Measurements from ENCODE around the gene HOXD1.

Gene HOXD1

GRCh38 chr2:176192351-176192750 lies 3.9 kb downstream of the HOXD1 start:
- no peak for DNase-seq (ENCODE audit: low spot score)
- Histone ChIP-seq H3K27ac (no peak overlapping the region), H3K4me3 (no peak overlapping the region)
- TF ChIP-seq CTCF (IDR thresholded peaks at IDR 0.05): no peak

- Histone ChIP-seq H3K4me3 (no peak overlapping the region), H3K27ac (no peak overlapping the region)
- TF ChIP-seq CTCF (IDR thresholded peaks at IDR 0.05): no peak
- no peak for DNase-seq (ENCODE audit: low spot score)
Measured at GRCh38 chr2:176193048-176193447, 4.6 kb downstream of the HOXD1 start.

GRCh38 chr2:176199902-176200301 lies 11.4 kb downstream of the HOXD1 start:
- TF ChIP-seq CTCF (IDR thresholded peaks at IDR 0.05): no peak
- Histone ChIP-seq H3K27ac (no peak overlapping the region), H3K4me3 (no peak overlapping the region)
- DNase-seq (ENCODE audit: low spot score): no peak

GRCh38 chr2:176200971-176201370 lies 12.5 kb downstream of the HOXD1 start:
- no peak for TF ChIP-seq CTCF (IDR thresholded peaks at IDR 0.05)
- H3K27ac ChIP-seq: no peak overlapping the region
- H3K4me3 ChIP-seq: no peak overlapping the region
- DNase-seq (ENCODE audit: low spot score): no peak

- TF ChIP-seq CTCF (IDR thresholded peaks at IDR 0.05): no peak
- no peak for DNase-seq (ENCODE audit: low spot score)
- H3K4me3 ChIP-seq: no peak overlapping the region
- H3K27ac ChIP-seq: no peak overlapping the region
Measured at GRCh38 chr2:176202491-176202890, 14.0 kb downstream of the HOXD1 start.

GRCh38 chr2:176205126-176205525 lies 16.7 kb downstream of the HOXD1 start:
- DNase-seq (ENCODE audit: low spot score): no peak
- Histone ChIP-seq H3K4me3 (no peak overlapping the region), H3K27ac (no peak overlapping the region)
- no peak for TF ChIP-seq CTCF (IDR thresholded peaks at IDR 0.05)

- no peak overlapping the region for H3K4me3 ChIP-seq
- TF ChIP-seq CTCF (IDR thresholded peaks at IDR 0.05): no peak
- no peak overlapping the region for H3K27ac ChIP-seq
- DNase-seq (ENCODE audit: low spot score): no peak
Measured at GRCh38 chr2:176206136-176206535, 17.7 kb downstream of the HOXD1 start.

Data from coronary artery (tissue), 2 donors.